Body of pancreas (tissue), 4 donors: ENCODE results near the gene ADD1.

Source experiments
- POLR2A ChIP-seq, 3 donors: fragments of 450-650 bp; IDR thresholded peaks; one replicate each; pipeline ENCODE4 v1.6.1; 2016; ENCODE audit warnings: antibody characterized with exemption in 3 of 3, mild to moderate bottlenecking in 2 of 3
- TF ChIP-seq, protein P1 (sequence below), 7 experiments: fragments of 450-650 bp in 4 of 7; fragments of 200-600 bp in 3 of 7; sonication (generic) in 3 of 7; IDR thresholded peaks; one replicate each; pipeline ENCODE4 v1.5.1; 2016 to 2019; ENCODE audit warnings: antibody characterized with exemption in 7 of 7

DNA sequence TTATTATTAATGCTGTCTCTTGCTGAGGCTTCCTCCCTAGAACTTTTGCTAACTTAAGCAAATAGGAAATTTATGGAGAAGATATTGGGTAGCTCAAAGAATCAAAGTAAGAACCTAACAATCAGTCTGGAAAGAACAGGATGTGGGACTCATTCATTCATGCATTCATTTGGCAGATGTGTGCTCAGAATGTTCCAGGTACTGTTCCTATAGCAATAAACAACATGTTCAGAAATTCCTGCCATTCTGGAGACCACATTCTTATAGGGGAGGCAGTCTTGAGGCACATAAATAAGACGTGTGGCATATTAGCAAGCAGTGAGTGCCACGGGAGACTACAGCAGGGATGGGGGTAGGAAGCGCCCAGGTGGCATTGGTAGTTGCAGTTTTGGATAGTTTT lies 124.7 kb downstream of the ADD1 start:
- TF ChIP-seq, protein P1, sequence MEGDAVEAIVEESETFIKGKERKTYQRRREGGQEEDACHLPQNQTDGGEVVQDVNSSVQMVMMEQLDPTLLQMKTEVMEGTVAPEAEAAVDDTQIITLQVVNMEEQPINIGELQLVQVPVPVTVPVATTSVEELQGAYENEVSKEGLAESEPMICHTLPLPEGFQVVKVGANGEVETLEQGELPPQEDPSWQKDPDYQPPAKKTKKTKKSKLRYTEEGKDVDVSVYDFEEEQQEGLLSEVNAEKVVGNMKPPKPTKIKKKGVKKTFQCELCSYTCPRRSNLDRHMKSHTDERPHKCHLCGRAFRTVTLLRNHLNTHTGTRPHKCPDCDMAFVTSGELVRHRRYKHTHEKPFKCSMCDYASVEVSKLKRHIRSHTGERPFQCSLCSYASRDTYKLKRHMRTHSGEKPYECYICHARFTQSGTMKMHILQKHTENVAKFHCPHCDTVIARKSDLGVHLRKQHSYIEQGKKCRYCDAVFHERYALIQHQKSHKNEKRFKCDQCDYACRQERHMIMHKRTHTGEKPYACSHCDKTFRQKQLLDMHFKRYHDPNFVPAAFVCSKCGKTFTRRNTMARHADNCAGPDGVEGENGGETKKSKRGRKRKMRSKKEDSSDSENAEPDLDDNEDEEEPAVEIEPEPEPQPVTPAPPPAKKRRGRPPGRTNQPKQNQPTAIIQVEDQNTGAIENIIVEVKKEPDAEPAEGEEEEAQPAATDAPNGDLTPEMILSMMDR (IDR thresholded peaks at IDR 0.05): no peak
- no peak for TF ChIP-seq POLR2A (IDR thresholded peaks at IDR 0.05)
